IPS DF 6.9 (cell line): Measurements from ENCODE around the gene TFR2.

ENCODE experiments used
- DNase-seq: peaks from one replicate; pipeline ENCODE4 v3.0.0-alpha.2; 2013; ENCODE audit warnings: low read depth, low spot score
- H3K27ac ChIP-seq: one replicate; pipeline ENCODE4 v1.5.1; 2013; ENCODE audit warnings: low read length, control low read depth
- H3K27me3 ChIP-seq: 2 replicates; pipeline ENCODE4 v1.6.1; 2013; ENCODE audit warnings: mild to moderate bottlenecking, low read length; ENCODE audit not compliant: control insufficient read depth, insufficient read depth
- H3K36me3 ChIP-seq: 2 replicates; pipeline ENCODE4 v1.6.1; 2013; ENCODE audit warnings: low read length; ENCODE audit not compliant: control insufficient read depth, insufficient read depth
- H3K4me1 ChIP-seq: 2 replicates; pipeline ENCODE4 v1.6.1; 2013; ENCODE audit warnings: low read length; ENCODE audit not compliant: control insufficient read depth, insufficient read depth
- H3K4me3 ChIP-seq: 2 replicates; pipeline ENCODE4 v1.5.1; 2013; ENCODE audit warnings: mild to moderate bottlenecking, low read length
- H3K9me3 ChIP-seq: 2 replicates; pipeline ENCODE4 v1.6.1; 2013; ENCODE audit warnings: low read length, inconsistent platforms; ENCODE audit not compliant: control insufficient read depth, insufficient read depth
- WGBS: extraction: QIAGEN DNeasy Blood & Tissue Kit; methylation state at CpG from one replicate; pipeline ENCODE4 v1.1.7; 2013; ENCODE audit warnings: mixed read lengths, missing lambda C conversion rate; ENCODE audit not compliant: insufficient read length, insufficient coverage; 5-methylcytosine and 5-hydroxymethylcytosine counted together

TFR2 gene

GRCh38 chr7:100576384-100576993 is 64.9 kb downstream of the TFR2 start:
- H3K36me3 ChIP-seq = peaks cover 47% of the 10 kb centered on the region
- no peaks in the 10 kb centered on the region for H3K9me3 ChIP-seq

DNA sequence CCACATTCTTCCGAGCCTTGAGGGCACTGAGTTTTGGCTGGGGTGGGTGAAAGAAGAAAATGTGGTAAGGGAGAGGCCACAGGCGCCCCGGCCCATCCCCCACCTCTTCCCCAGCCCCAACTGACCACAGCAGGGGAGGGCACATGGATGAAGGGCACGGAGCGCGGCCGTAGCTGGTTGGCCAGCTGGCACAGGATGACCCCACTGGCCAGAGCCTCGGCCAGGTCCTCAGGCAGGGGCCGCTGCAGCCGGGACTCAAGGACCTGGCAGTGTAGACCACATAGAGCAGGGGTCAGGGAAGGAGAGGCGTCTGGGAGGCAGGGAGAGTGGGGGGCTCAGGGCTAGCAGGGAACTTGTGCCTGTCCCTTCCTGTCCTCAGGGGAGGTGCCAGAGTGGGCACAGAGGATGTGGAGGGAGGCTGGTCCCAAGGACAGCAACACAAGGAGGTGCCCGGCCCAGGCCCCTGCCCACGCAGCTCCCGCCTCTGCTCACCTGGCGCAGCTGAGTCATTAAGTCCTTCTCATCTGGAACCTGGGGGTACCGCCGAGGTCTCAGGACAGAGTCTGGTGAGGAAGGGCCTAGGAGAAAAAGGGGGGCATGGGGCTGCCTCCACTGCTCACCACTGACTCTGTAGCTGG is 65.5 kb downstream of the TFR2 start:
- no peak overlapping the region for H3K4me3 ChIP-seq
- H3K27me3 ChIP-seq = no peaks in the 10 kb centered on the region
- H3K36me3 ChIP-seq = peaks cover 43% of the 10 kb centered on the region
- DNase-seq = no peak
- peaks cover 13% of the 10 kb centered on the region for H3K4me1 ChIP-seq
- H3K27ac ChIP-seq = no peak overlapping the region
- no peaks in the 10 kb centered on the region for H3K9me3 ChIP-seq
- no CpG with 5 or more reads among the region's 17 CpGs for WGBS

More at GRCh38 chr7:100576384-100576993, 64.9 kb downstream of the TFR2 start:
- Histone ChIP-seq H3K4me1 (peaks cover 8% of the 10 kb centered on the region), H3K4me3 (no peak overlapping the region), H3K27ac (no peak overlapping the region), H3K27me3 (no peaks in the 10 kb centered on the region)
- WGBS = no CpG with 5 or more reads among the region's 13 CpGs
- DNase-seq = no peak

GRCh38 chr7:100575206-100575631 is 66.1 kb downstream of the TFR2 start:
- WGBS = no CpG with 5 or more reads among the region's 14 CpGs
- Histone ChIP-seq H3K4me1 (peaks cover 15% of the 10 kb centered on the region), H3K27ac (no peak overlapping the region), H3K4me3 (no peak overlapping the region), H3K36me3 (peaks cover 37% of the 10 kb centered on the region), H3K27me3 (no peaks in the 10 kb centered on the region), H3K9me3 (no peaks in the 10 kb centered on the region)
- no peak for DNase-seq

DNA sequence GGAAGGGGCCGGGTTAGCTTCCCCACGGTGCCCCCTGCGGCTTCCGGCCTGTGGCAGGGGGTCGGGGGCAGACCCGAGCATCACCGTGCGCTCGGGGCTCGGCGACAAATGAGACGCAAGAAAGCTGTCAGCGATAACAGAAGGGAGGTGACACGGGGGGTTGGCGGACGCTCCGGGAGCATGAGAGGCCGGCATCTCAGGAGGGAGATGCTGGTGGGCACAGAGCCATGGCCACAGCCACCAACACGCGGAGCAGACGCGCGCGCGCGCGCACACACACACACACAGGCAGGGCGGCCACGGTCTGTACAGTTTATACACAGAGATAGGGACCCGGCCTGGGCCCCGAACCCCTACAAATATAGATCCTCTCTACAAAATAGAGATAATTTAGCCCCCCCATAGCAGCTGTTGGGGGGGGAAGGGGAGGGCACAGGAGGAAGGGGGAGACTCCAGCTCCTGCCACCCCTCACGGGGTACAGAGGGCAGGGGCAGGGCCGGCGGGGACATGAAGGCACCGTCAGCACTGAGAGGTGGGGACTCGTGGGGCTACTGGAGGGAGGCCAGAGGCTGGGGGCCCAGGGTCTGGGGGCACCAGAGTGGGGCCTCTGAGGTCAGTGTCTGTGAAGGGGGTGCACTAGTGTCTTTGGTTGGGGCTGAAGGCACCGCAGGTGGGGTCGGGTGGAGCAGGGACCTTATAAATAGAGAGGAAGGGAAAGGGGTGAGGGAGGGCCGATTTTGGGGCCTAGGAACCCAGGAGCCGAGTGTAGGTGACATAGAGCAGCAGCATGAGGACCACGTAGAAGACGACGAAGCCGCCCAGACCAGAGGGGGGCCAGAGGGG is 66.8 kb downstream of the TFR2 start:
- WGBS = no CpG with 5 or more reads among the region's 44 CpGs
- no peak for DNase-seq
- Histone ChIP-seq H3K27ac (no peak overlapping the region), H3K9me3 (no peaks in the 10 kb centered on the region), H3K27me3 (no peaks in the 10 kb centered on the region), H3K4me3 (no peak overlapping the region), H3K36me3 (peaks cover 30% of the 10 kb centered on the region), H3K4me1 (peaks cover 17% of the 10 kb centered on the region)

DNA sequence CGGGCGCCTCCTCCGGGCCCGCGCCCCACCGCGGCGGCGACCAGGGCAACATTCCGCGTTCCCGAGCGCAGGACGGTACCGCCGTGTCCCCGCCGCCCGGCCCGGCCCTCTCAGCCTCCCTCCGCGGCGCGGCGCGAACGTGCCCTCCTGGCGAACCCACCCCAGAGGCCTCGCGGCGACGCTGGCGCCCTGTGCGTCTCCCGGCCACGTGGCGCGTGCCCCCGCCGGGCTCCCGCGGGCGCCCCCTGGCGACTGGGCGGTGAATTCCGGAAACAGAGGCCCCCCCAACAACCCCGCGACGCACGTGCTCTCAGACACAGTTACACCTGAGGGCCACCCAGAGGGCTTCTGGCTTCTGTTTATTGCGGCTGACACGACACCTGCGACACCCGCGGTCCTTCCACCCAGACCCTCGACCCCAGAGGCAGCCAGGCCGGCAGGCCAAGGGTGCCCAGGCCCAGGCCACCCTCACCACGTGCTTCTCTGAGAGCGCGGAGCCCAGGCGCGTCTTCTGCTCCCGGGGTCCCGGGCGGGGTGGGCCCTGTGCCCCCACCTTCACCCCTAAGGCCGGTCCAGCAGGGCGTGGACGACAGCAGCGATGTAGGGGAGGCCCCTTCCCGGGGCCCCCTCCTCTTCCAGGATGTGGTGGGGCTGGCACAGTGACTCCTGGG is 67.5 kb downstream of the TFR2 start, which contains the start of gene SAP25:
Gene SAP25, minus strand, starts transcription at position 210 of the 671 bp plus-strand sequence. Its CDS starts 158 bp downstream, at position 52.
- whole genome bisulfite sequencing = no CpG with 5 or more reads among the region's 70 CpGs
- Histone ChIP-seq H3K9me3 (no peaks in the 10 kb centered on the region), H3K36me3 (peaks cover 28% of the 10 kb centered on the region), H3K27ac (no peak within 1 kb of the TSS), H3K4me1 (peaks cover 17% of the 10 kb centered on the region), H3K4me3 (no peak within 1 kb of the TSS), H3K27me3 (no peaks in the 10 kb centered on the region)
- DNase-seq = no peak

DNA sequence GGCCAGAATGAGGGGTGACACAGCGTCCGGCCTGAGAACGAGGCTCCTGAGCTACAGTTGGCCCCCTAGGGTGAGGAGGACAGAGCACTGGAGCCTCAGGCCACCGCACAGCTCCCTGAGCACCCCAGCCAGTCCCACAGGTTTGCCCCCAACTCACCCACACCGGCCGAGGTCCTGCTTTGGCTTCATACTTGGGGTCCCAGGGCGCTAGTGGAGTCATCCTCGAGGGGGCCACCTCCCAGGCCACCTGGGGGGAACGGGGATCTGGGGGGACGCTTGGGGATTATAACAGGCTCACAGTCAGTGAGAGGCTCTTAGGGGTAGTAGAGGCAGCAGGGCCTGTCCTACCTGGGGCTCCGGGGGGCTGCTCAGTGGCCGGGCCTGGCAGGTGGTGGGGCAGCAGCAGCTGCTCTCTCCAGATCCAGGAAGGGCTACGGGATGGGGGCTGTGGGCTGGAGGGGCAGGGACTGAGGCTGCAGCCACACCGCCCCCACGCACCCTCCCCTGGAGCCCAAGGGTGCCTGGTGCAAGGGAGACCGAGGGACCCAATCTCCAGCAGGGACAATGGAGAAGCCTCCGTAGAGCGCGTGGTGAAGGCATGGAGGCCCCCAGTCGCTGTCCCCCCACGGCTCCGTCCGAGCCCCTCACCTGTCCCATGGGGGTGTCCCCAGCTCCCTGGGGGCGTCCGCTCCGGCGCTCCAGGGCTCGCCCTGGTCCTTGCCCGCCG is 68.2 kb downstream of the TFR2 start:
- no peak overlapping the region for H3K27ac ChIP-seq
- peaks cover 19% of the 10 kb centered on the region for H3K4me1 ChIP-seq
- H3K27me3 ChIP-seq = no peaks in the 10 kb centered on the region
- no peak for DNase-seq
- no CpG with 5 or more reads among the region's 30 CpGs for WGBS
- H3K9me3 ChIP-seq = no peaks in the 10 kb centered on the region
- no peak overlapping the region for H3K4me3 ChIP-seq
- H3K36me3 ChIP-seq = peaks cover 23% of the 10 kb centered on the region

- Histone ChIP-seq H3K4me3 (no peak overlapping the region), H3K27ac (no peak overlapping the region), H3K9me3 (no peaks in the 10 kb centered on the region), H3K4me1 (peaks cover 24% of the 10 kb centered on the region), H3K36me3 (peaks cover 16% of the 10 kb centered on the region), H3K27me3 (no peaks in the 10 kb centered on the region)
- WGBS = no CpG with 5 or more reads among the region's 20 CpGs
- DNase-seq = no peak
Observed at GRCh38 chr7:100572281-100572948, 68.9 kb downstream of the TFR2 start.

GRCh38 chr7:100571829-100572116 is 69.6 kb downstream of the TFR2 start:
- Histone ChIP-seq H3K27me3 (no peaks in the 10 kb centered on the region), H3K27ac (no peak overlapping the region), H3K36me3 (peaks cover 15% of the 10 kb centered on the region), H3K4me1 (peaks cover 25% of the 10 kb centered on the region), H3K9me3 (no peaks in the 10 kb centered on the region), H3K4me3 (no peak overlapping the region)
- no CpG with 5 or more reads among the region's 2 CpGs for WGBS
- DNase-seq = no peak

DNA sequence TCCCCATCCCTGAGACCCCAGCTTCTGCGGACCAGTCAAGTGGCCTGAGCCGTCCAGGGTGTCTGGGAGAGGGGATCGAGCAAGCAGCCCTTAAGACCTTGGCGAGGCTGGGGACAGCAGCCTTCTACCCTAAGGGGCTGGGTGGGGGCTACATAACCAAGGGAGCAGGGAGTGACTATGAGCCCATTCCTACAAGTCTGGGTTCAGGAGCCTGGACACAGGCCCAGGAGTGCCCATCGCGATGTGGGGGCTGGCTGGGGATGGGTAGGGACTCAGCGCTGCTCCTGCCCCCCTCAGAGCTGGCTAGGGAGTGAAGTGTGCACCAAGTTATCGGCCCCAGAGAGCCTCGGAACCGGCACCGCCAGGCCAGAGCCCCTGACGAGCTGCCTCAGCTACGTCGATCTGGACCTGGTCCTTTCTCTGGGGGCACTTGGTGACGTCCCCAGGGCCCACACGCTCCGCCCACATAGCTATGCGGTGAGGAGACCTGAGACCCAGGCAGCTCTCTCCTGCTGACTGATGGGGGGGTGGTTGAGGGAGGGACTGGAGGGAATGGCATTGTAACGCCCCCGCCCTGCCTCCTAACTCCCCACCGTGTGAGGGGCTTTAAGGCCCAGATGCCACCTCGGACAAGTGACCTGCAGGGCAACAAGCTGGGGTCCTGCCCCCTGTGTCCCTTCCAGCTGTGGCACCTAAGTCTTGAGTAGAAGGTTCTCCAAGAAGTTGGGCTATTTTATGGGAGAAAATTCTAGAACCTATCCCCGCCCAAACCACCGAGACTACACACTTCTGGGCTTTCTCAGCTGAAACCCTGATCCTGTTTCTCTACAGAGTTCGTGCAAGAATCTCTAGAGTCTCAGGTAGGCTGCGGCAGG is 70.2 kb downstream of the TFR2 start:
- peaks cover 11% of the 10 kb centered on the region for H3K36me3 ChIP-seq
- DNase-seq = no peak
- no peak overlapping the region for H3K4me3 ChIP-seq
- WGBS = no CpG with 5 or more reads among the region's 26 CpGs
- H3K27me3 ChIP-seq = no peaks in the 10 kb centered on the region
- peaks cover 25% of the 10 kb centered on the region for H3K4me1 ChIP-seq
- H3K9me3 ChIP-seq = no peaks in the 10 kb centered on the region
- H3K27ac ChIP-seq = no peak overlapping the region
